Measurements from ENCODE around the gene USP17L13. TPM values are rescaled to one million over a fixed set of nuclear protein-coding genes. Genes with fewer than 3 reads are reported as not detected.
A peak's percentile ranks its signal among the peaks of the same experiment; 100 is the strongest.
"Not testable (repeated sequence)": the region's sequence is repeated elsewhere in the genome, so short reads cannot be mapped to it uniquely, and the experiment has no call there.

The USP17L13 gene, protein sequence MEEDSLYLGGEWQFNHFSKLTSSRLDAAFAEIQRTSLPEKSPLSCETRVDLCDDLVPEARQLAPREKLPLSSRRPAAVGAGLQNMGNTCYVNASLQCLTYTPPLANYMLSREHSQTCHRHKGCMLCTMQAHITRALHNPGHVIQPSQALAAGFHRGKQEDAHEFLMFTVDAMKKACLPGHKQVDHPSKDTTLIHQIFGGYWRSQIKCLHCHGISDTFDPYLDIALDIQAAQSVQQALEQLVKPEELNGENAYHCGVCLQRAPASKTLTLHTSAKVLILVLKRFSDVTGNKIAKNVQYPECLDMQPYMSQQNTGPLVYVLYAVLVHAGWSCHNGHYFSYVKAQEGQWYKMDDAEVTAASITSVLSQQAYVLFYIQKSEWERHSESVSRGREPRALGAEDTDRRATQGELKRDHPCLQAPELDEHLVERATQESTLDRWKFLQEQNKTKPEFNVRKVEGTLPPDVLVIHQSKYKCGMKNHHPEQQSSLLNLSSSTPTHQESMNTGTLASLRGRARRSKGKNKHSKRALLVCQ
- not detected for total RNA-seq

DNA sequence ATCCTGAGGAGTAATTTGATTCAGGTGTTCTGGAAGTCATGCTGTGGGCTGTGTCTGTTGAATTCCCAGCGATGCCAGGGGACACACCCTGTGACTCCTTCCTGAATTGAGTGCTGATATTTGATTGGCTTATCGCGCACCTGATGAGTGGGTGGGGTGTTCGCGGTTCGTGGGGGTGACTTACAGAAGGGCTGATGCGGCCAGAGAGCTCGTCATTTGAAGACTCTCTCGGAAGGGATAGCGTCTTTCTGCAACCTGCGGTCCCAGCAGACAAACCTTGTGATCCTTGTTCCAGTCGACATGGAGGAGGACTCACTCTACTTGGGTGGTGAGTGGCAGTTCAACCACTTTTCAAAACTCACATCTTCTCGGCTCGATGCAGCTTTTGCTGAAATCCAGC, at the start of gene USP17L13:
TSS of gene USP17L13 (plus strand) at position 301 of the 400 bp plus-strand sequence. CDS start at position 301, 0 bp downstream.
- not testable (repeated sequence) for DNase-seq (ENCODE audit: low spot score in 2 of 2); H3K27me3 ChIP-seq; H3K27ac ChIP-seq; H3K4me1 ChIP-seq; H3K36me3 ChIP-seq; H3K9me3 ChIP-seq; H3K4me3 ChIP-seq
- no CpG with 5 or more reads among the region's 14 CpGs for WGBS

DNA sequence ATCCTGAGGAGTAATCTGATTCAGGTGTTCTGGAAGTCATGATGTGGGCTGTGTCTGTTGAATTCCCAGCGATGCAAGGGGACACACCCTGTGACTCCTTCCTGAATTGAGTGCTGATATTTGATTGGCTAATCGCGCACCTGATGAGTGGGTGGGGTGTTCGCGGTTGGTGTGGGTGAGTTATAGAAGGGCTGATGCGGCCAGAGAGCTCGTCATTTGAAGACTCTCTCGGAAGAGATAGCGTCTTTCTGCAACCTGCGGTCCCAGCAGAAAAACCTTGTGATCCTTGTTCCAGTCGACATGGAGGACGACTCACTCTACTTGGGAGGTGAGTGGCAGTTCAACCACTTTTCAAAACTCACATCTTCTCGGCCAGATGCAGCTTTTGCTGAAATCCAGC, 14.3 kb upstream of the USP17L13 start, which contains the start of gene USP17L10:
TSS of gene USP17L10 (plus strand) at position 301 of the 400 bp plus-strand sequence. CDS start at position 301, 0 bp downstream.
- H3K27me3 ChIP-seq; H3K9me3 ChIP-seq; H3K4me3 ChIP-seq; H3K4me1 ChIP-seq; H3K27ac ChIP-seq; H3K36me3 ChIP-seq; DNase-seq (ENCODE audit: low spot score in 2 of 2): not testable (repeated sequence)
- no CpG with 5 or more reads among the region's 13 CpGs for WGBS

DNA sequence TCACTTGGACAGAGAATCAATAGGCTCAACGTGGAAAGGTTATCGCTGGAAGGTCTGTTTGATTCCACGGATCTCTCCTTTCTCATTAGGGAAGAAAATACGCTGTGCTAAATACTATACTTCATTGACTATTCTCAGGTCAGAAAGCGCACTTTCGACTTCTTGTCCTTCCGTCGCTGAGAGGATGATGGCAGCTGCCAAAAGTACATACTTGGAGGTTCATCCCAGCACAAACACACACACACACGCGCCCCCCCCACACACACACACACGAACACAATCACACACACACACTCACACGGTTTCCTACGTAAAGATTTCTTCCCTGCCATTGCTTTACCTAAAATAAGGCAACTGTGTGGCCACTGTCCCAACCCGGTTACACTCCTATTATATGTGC, 10.0 kb upstream of the USP17L13 start:
- not testable (repeated sequence) for H3K36me3 ChIP-seq, H3K4me1 ChIP-seq, H3K27me3 ChIP-seq, H3K9me3 ChIP-seq, H3K27ac ChIP-seq, H3K4me3 ChIP-seq
- 77% methylated on average over 10 of the region's 14 CpGs for whole genome bisulfite sequencing
- DNase-seq (ENCODE audit: low spot score in 2 of 2) = peak in 1 of 2 donors; percentile 60

DNA sequence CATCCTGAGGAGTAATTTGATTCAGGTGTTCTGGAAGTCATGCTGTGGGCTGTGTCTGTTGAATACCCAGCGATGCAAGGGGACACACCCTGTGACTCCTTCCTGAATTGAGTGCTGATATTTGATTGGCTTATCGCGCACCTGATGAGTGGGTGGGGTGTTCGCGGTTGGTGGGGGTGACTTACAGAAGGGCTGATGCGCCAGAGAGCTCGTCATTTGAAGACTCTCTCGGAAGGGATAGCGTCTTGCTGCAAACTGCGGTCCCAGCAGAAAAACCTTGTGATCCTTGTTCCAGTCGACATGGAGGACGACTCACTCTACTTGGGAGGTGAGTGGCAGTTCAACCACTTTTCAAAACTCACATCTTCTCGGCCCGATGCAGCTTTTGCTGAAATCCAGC, 9.6 kb upstream of the USP17L13 start, which contains the start of gene USP17L11:
TSS of gene USP17L11 (plus strand) at position 301 of the 400 bp plus-strand sequence. CDS start at position 301, 0 bp downstream.
- not testable (repeated sequence) for H3K27me3 ChIP-seq; H3K9me3 ChIP-seq; H3K4me1 ChIP-seq; H3K36me3 ChIP-seq; DNase-seq (ENCODE audit: low spot score in 2 of 2); H3K4me3 ChIP-seq; H3K27ac ChIP-seq
- no CpG with 5 or more reads among the region's 14 CpGs for WGBS

DNA sequence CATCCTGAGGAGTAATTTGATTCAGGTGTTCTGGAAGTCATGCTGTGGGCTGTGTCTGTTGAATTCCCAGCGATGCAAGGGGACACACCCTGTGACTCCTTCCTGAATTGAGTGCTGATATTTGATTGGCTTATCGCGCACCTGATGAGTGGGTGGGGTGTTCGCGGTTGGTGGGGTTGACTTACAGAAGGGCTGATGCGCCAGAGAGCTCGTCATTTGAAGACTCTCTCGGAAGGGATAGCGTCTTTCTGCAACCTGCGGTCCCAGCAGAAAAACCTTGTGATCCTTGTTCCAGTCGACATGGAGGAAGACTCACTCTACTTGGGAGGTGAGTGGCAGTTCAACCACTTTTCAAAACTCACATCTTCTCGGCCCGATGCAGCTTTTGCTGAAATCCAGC, 4.8 kb upstream of the USP17L13 start, which contains the start of gene USP17L12:
TSS of gene USP17L12 (plus strand) at position 301 of the 400 bp plus-strand sequence. CDS start at position 301, 0 bp downstream.
- not testable (repeated sequence) for H3K4me3 ChIP-seq; DNase-seq (ENCODE audit: low spot score in 2 of 2); H3K36me3 ChIP-seq; H3K9me3 ChIP-seq; H3K27me3 ChIP-seq; H3K4me1 ChIP-seq; H3K27ac ChIP-seq
- no CpG with 5 or more reads among the region's 13 CpGs for WGBS

DNA sequence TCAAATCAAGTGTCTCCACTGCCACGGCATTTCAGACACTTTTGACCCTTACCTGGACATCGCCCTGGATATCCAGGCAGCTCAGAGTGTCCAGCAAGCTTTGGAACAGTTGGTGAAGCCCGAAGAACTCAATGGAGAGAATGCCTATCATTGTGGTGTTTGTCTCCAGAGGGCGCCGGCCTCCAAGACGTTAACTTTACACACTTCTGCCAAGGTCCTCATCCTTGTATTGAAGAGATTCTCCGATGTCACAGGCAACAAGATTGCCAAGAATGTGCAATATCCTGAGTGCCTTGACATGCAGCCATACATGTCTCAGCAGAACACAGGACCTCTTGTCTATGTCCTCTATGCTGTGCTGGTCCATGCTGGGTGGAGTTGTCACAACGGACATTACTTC, 5.6 kb downstream of the USP17L13 start:
- H3K27ac ChIP-seq, H3K36me3 ChIP-seq, H3K4me3 ChIP-seq, H3K27me3 ChIP-seq, H3K4me1 ChIP-seq, H3K9me3 ChIP-seq: not testable (repeated sequence)
- DNase-seq (ENCODE audit: low spot score in 2 of 2) = peak in 1 of 2 donors; percentile 60
- WGBS = 100% methylated on average over 4 of the region's 8 CpGs

DNA sequence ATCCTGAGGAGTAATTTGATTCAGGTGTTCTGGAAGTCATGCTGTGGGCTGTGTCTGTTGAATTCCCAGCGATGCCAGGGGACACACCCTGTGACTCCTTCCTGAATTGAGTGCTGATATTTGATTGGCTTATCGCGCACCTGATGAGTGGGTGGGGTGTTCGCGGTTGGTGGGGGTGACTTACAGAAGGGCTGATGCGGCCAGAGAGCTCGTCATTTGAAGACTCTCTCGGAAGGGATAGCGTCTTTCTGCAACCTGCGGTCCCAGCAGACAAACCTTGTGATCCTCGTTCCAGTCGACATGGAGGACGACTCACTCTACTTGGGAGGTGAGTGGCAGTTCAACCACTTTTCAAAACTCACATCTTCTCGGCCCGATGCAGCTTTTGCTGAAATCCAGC, 9.4 kb downstream of the USP17L13 start, which contains the start of gene USP17L15:
TSS of gene USP17L15 (plus strand) at position 301 of the 400 bp plus-strand sequence. CDS start at position 301, 0 bp downstream.
- not testable (repeated sequence) for H3K36me3 ChIP-seq; H3K27me3 ChIP-seq; H3K4me3 ChIP-seq; H3K9me3 ChIP-seq; DNase-seq (ENCODE audit: low spot score in 2 of 2); H3K4me1 ChIP-seq; H3K27ac ChIP-seq
- WGBS = no CpG with 5 or more reads among the region's 15 CpGs

DNA sequence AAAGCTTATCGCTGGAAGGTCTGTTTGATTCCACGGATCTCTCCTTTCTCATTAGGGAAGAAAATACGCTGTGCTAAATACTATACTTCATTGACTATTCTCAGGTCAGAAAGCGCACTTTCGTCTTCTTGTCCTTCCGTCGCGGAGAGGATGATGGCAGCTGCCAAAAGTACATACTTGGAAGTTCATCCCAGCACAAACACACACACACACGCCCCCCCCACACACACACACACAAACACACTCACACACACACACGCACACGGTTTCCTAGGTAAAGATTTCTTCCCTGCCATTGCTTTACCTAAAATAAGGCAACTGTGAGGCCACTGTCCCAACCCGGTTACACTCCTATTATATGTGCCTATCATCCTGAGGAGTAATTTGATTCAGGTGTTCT, 13.8 kb downstream of the USP17L13 start:
- not testable (repeated sequence) for H3K9me3 ChIP-seq, H3K27me3 ChIP-seq, H3K4me3 ChIP-seq, H3K4me1 ChIP-seq, H3K27ac ChIP-seq, H3K36me3 ChIP-seq
- WGBS = no CpG with 5 or more reads among the region's 12 CpGs
- DNase-seq (ENCODE audit: low spot score in 2 of 2) = peak; percentile 10 to 78

DNA sequence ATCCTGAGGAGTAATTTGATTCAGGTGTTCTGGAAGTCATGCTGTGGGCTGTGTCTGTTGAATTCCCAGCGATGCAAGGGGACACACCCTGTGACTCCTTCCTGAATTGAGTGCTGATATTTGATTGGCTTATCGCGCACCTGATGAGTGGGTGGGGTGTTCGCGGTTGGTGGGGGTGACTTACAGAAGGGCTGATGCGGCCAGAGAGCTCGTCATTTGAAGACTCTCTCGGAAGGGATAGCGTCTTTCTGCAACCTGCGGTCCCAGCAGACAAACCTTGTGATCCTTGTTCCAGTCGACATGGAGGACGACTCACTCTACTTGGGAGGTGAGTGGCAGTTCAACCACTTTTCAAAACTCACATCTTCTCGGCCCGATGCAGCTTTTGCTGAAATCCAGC, 18.9 kb downstream of the USP17L13 start, which contains the start of gene USP17L17:
TSS of gene USP17L17 (plus strand) at position 301 of the 400 bp plus-strand sequence. CDS start at position 301, 0 bp downstream.
- DNase-seq (ENCODE audit: low spot score in 2 of 2); H3K36me3 ChIP-seq; H3K9me3 ChIP-seq; H3K27me3 ChIP-seq; H3K4me1 ChIP-seq; H3K4me3 ChIP-seq; H3K27ac ChIP-seq: not testable (repeated sequence)
- WGBS = no CpG with 5 or more reads among the region's 14 CpGs

DNA sequence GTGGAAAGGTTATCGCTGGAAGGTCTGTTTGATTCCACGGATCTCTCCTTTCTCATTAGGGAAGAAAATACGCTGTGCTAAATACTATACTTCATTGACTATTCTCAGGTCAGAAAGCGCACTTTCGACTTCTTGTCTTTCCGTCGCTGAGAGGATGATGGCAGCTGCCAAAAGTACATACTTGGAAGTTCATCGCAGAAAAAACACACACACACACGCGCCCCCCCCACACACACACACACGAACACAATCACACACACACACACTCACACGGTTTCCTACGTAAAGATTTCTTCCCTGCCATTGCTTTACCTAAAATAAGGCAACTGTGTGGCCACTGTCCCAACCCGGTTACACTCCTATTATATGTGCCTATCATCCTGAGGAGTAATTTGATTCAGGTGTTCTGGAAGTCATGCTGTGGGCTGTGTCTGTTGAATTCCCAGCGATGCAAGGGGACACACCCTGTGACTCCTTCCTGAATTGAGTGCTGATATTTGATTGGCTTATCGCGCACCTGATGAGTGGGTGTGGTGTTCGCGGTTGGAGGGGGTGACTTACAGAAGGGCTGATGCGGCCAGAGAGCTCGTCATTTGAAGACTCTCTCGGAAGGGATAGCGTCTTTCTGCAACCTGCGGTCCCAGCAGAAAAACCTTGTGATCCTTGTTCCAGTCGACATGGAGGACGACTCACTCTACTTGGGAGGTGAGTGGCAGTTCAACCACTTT, 23.4 kb downstream of the USP17L13 start, which contains the start of gene USP17L18:
TSS of gene USP17L18 (plus strand) at position 678 of the 728 bp plus-strand sequence. CDS start at position 678, 0 bp downstream.
- DNase-seq (ENCODE audit: low spot score in 2 of 2) = peak; percentile 64 to 91
- not testable (repeated sequence) for H3K4me1 ChIP-seq, H3K4me3 ChIP-seq, H3K27ac ChIP-seq, H3K36me3 ChIP-seq, H3K27me3 ChIP-seq, H3K9me3 ChIP-seq
- 91% methylated on average over 10 of the region's 26 CpGs for WGBS

DNA sequence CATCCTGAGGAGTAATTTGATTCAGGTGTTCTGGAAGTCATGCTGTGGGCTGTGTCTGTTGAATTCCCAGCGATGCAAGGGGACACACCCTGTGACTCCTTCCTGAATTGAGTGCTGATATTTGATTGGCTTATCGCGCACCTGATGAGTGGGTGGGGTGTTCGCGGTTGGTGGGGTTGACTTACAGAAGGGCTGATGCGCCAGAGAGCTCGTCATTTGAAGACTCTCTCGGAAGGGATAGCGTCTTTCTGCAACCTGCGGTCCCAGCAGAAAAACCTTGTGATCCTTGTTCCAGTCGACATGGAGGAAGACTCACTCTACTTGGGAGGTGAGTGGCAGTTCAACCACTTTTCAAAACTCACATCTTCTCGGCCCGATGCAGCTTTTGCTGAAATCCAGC, 28.4 kb downstream of the USP17L13 start, which contains the start of gene USP17L19:
TSS of gene USP17L19 (plus strand) at position 301 of the 400 bp plus-strand sequence. CDS start at position 301, 0 bp downstream.
- H3K36me3 ChIP-seq; H3K9me3 ChIP-seq; H3K4me3 ChIP-seq; H3K4me1 ChIP-seq; H3K27me3 ChIP-seq; H3K27ac ChIP-seq; DNase-seq (ENCODE audit: low spot score in 2 of 2): not testable (repeated sequence)
- WGBS = no CpG with 5 or more reads among the region's 13 CpGs

DNA sequence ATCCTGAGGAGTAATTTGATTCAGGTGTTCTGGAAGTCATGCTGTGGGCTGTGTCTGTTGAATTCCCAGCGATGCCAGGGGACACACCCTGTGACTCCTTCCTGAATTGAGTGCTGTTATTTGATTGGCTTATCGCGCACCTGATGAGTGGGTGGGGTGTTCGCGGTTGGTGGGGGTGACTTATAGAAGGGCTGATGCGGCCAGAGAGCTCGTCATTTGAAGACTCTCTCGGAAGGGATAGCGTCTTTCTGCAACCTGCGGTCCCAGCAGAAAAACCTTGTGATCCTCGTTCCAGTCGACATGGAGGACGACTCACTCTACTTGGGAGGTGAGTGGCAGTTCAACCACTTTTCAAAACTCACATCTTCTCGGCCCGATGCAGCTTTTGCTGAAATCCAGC, 33.1 kb downstream of the USP17L13 start, which contains the start of gene USP17L20:
TSS of gene USP17L20 (plus strand) at position 301 of the 400 bp plus-strand sequence. CDS start at position 301, 0 bp downstream.
- no CpG with 5 or more reads among the region's 15 CpGs for WGBS
- not testable (repeated sequence) for DNase-seq (ENCODE audit: low spot score in 2 of 2); H3K4me3 ChIP-seq

DNA sequence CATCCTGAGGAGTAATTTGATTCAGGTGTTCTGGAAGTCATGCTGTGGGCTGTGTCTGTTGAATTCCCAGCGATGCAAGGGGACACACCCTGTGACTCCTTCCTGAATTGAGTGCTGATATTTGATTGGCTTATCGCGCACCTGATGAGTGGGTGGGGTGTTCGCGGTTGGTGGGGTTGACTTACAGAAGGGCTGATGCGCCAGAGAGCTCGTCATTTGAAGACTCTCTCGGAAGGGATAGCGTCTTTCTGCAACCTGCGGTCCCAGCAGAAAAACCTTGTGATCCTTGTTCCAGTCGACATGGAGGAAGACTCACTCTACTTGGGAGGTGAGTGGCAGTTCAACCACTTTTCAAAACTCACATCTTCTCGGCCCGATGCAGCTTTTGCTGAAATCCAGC, 37.9 kb downstream of the USP17L13 start, which contains the start of gene USP17L21:
TSS of gene USP17L21 (plus strand) at position 301 of the 400 bp plus-strand sequence. CDS start at position 301, 0 bp downstream.
- not testable (repeated sequence) for H3K27ac ChIP-seq; DNase-seq (ENCODE audit: low spot score in 2 of 2); H3K4me1 ChIP-seq; H3K27me3 ChIP-seq; H3K36me3 ChIP-seq; H3K9me3 ChIP-seq; H3K4me3 ChIP-seq
- no CpG with 5 or more reads among the region's 13 CpGs for WGBS

More for the DNA sequence above, 33.1 kb downstream of the USP17L13 start, which contains the start of gene USP17L20:
- H3K36me3 ChIP-seq, H3K27me3 ChIP-seq, H3K27ac ChIP-seq, H3K4me1 ChIP-seq, H3K9me3 ChIP-seq: not testable (repeated sequence)
